Measurements from ENCODE around the gene HSPA8. TPM values are rescaled to one million over a fixed set of nuclear protein-coding genes. Genes with fewer than 3 reads are reported as not detected.

The HSPA8 gene
- polyA plus RNA-seq, 4 donors: 389 to 1,201 (median 554) TPM

DNA sequence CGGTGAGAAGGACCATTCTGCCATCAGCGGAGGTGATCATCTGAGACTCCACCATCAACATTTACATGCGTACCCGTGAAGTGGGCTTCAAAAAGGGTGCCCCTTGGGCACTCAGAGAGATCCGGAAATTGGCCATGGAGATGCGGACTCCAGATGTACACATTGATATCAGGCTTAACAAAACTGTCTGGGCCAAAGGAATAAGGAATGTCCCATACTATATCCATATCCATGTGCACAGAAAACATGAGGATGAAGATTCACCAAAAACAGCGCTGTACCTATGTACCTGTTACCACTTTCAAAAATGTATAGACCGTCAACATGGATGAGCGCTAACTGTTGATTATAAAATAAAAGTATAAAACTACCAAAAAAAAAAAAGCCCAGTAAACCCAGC, 10.8 kb downstream of the HSPA8 start:
- no peaks in the 10 kb centered on the region for H3K27me3 ChIP-seq (ENCODE audit: control insufficient read depth in 3 of 3, insufficient read depth in 3 of 3, low read length in 3 of 3)
- FAIRE-seq (no peak), DNase-seq (no peak)
- no peak overlapping the region for H3K4me3 ChIP-seq (ENCODE audit: low read depth in 1 of 3, low read length in 3 of 3)
- peaks cover under 1 to 22% (median 4%) of the 10 kb centered on the region in 3 donors for H3K36me3 ChIP-seq (ENCODE audit: control insufficient read depth in 3 of 3, insufficient read depth in 2 of 3, low read depth in 1 of 3, low read length in 3 of 3)
- no peak overlapping the region for H3K27ac ChIP-seq (ENCODE audit: low read depth in 1 of 3, low read length in 2 of 3)
- H3K4me1 ChIP-seq (ENCODE audit: control insufficient read depth in 3 of 3, insufficient read depth in 2 of 3, low read depth in 1 of 3, low read length in 2 of 3): no peaks in the 10 kb centered on the region
- H3K9me3 ChIP-seq (ENCODE audit: control insufficient read depth in 2 of 2, insufficient read depth in 1 of 2, low read depth in 1 of 2, low read length in 1 of 2): no peaks in the 10 kb centered on the region
- 94 to 97% (median 96%) methylated on average over 9 of the region's 9 CpGs for WGBS, 3 donors

DNA sequence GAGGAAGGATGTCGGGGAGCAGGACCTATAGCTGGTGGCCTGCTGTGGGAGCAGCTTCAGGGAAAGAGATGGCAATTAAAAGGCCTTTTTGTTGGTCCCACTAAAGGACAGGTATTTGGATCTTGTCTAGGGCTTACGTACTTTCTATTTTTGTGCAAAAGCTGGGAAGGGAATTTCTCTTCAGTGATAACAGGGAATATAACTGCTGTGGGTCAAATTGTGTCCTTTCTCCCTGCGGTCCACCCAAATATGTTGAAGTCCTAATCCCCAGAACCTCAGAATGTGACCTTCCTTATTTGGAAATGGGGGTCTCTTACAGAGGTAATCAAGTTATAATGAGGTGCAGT, 14.0 kb downstream of the HSPA8 start:
- WGBS, 3 donors: 82 to 92% (median 91%) methylated on average over 3 of the region's 3 CpGs
- H3K4me3 ChIP-seq (ENCODE audit: low read depth in 1 of 3, low read length in 3 of 3): no peak overlapping the region
- no peaks in the 10 kb centered on the region for H3K9me3 ChIP-seq (ENCODE audit: control insufficient read depth in 2 of 2, insufficient read depth in 1 of 2, low read depth in 1 of 2, low read length in 1 of 2)
- no peaks in the 10 kb centered on the region for H3K4me1 ChIP-seq (ENCODE audit: control insufficient read depth in 3 of 3, insufficient read depth in 2 of 3, low read depth in 1 of 3, low read length in 2 of 3)
- H3K36me3 ChIP-seq (ENCODE audit: control insufficient read depth in 3 of 3, insufficient read depth in 2 of 3, low read depth in 1 of 3, low read length in 3 of 3): peaks cover 0 to 1% (median 0%) of the 10 kb centered on the region in 3 donors
- FAIRE-seq: no peak
- H3K27ac ChIP-seq (ENCODE audit: low read depth in 1 of 3, low read length in 2 of 3): no peak overlapping the region
- no peaks in the 10 kb centered on the region for H3K27me3 ChIP-seq (ENCODE audit: control insufficient read depth in 3 of 3, insufficient read depth in 3 of 3, low read length in 3 of 3)
- DNase-seq: no peak

DNA sequence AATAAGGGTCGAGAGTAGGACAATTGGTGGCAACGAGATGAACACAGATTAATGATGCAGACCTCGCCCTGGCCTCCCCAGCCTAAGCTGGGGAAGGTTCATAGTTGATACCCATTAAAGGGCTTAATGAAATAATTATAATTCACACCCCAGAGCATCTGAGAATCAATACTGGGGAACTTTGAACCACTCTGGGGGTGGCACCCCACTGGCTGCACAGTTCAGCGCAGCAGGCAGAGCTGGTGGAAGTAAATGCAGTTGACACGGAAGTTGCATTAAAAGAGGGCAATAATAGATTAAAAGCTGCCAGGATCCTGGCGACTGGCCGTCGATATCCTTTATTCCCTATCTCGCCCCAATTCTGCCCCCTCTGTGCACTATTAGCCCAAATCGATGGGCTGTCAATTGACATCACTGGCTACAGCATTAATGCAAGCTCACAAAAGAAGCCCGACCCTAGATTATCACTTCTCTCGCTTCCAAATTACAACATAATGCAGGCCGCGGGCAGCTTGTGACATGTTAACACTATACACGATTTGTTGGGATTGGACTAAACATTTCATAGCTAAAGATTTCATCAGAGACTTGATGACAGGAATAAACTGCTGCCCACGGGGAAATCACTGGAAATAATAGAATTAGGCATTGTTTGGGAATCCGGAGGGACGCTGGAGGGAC, 14.5 kb downstream of the HSPA8 start:
- H3K9me3 ChIP-seq (ENCODE audit: control insufficient read depth in 2 of 2, insufficient read depth in 1 of 2, low read depth in 1 of 2, low read length in 1 of 2): no peaks in the 10 kb centered on the region
- no peaks in the 10 kb centered on the region for H3K36me3 ChIP-seq (ENCODE audit: control insufficient read depth in 3 of 3, insufficient read depth in 2 of 3, low read depth in 1 of 3, low read length in 3 of 3)
- no peaks in the 10 kb centered on the region for H3K27me3 ChIP-seq (ENCODE audit: control insufficient read depth in 3 of 3, insufficient read depth in 3 of 3, low read length in 3 of 3)
- FAIRE-seq (no peak), DNase-seq (peak in 1 of 2 donors; percentile 94)
- no peak overlapping the region for H3K4me3 ChIP-seq (ENCODE audit: low read depth in 1 of 3, low read length in 3 of 3)
- H3K27ac ChIP-seq (ENCODE audit: low read depth in 1 of 3, low read length in 2 of 3): peak overlapping the region in 1 of 3 donors; percentile 62
- H3K4me1 ChIP-seq (ENCODE audit: control insufficient read depth in 3 of 3, insufficient read depth in 2 of 3, low read depth in 1 of 3, low read length in 2 of 3): no peaks in the 10 kb centered on the region
- 27 to 63% (median 48%) methylated on average over 18 of the region's 18 CpGs for WGBS, 3 donors

DNA sequence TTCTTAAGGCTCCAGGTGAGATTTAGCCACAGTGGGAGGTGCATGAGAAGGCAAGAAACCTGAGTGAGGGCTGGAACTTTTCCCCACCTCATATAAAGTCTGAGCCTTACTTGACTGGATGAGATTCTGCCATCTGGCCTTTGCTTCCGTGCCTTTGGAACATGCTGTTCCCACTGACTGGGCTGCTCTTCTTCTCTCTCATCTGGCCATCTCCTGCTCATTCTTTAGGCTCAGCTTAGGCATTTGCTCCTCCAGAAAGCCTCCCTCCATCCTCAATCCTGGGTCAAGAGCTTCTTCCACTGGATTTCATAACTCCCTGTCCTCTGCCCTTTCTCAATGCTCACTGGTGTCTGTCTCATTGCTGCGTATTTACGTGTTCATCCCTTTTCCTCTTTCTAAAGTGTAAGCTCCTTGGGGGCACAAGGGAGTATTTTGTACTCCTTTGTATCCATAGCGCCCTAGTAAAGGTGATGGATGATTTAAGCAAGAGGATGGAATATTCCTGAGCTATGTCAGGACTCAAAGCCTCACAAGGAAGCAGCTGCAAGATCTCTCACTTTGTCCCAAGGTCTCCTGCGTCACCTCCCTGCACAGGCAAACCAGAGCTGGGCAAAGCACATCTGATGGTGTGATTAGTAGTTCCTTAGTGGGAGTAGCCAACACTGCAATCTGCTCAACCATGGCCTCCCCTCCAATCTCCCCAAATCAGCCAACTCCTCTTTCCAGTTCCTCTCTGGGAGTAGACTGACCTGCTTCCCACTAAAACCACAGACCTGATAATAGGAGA, 15.3 kb downstream of the HSPA8 start:
- WGBS, 3 donors: 43 to 74% (median 60%) methylated on average over 5 of the region's 5 CpGs
- Histone ChIP-seq H3K4me3 (ENCODE audit: low read depth in 1 of 3, low read length in 3 of 3) (no peak overlapping the region), H3K36me3 (ENCODE audit: control insufficient read depth in 3 of 3, insufficient read depth in 2 of 3, low read depth in 1 of 3, low read length in 3 of 3) (no peaks in the 10 kb centered on the region), H3K27ac (ENCODE audit: low read depth in 1 of 3, low read length in 2 of 3) (peak overlapping the region in 1 of 3 donors; percentile 48), H3K4me1 (ENCODE audit: control insufficient read depth in 3 of 3, insufficient read depth in 2 of 3, low read depth in 1 of 3, low read length in 2 of 3) (no peaks in the 10 kb centered on the region), H3K27me3 (ENCODE audit: control insufficient read depth in 3 of 3, insufficient read depth in 3 of 3, low read length in 3 of 3) (no peaks in the 10 kb centered on the region), H3K9me3 (ENCODE audit: control insufficient read depth in 2 of 2, insufficient read depth in 1 of 2, low read depth in 1 of 2, low read length in 1 of 2) (no peaks in the 10 kb centered on the region)
- FAIRE-seq: no peak
- peak in 1 of 2 donors; percentile 92 for DNase-seq

DNA sequence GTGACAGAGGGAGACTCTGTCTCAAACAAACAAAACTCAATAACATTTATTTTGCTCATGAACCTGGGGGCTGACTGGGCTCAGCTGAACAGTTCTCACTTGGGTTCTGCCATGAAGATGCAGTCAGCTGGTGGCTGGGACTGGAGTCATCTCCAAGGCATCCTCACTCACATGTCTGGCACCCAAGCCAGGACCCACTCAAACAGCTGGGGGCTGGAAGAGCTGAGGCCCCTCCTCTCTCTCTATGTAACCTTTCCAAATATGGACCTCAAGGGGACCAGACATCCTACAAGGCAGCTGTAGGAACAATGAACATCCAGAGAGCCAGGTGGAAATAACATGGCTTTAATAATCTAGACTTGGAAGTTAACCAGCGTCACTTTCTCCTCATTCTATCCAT, 16.8 kb downstream of the HSPA8 start:
- 90 to 100% (median 93%) methylated on average over 1 of the region's 1 CpG for WGBS, 3 donors
- FAIRE-seq: no peak

DNA sequence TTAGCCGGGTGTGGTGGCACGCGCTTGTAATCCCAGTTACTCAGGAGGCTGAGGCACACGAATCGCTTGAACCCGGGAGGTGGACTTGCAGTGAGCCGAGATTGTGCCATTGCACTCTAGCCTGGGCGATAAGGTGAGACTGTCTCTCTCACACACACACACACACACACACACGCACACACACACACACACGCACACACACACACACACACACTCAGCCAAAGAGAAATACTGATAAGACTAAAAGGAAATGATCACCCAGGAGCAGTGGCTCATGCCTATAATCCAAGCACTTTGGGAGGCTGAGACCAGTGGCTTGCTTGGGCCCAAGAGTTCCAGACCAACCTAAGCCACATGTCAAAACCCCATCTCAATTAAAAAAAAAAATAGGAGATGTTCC, 20.8 kb downstream of the HSPA8 start:
- Histone ChIP-seq H3K4me3 (ENCODE audit: low read depth in 1 of 3, low read length in 3 of 3) (no peak overlapping the region), H3K27me3 (ENCODE audit: control insufficient read depth in 3 of 3, insufficient read depth in 3 of 3, low read length in 3 of 3) (no peaks in the 10 kb centered on the region), H3K27ac (ENCODE audit: low read depth in 1 of 3, low read length in 2 of 3) (no peak overlapping the region), H3K9me3 (ENCODE audit: control insufficient read depth in 2 of 2, insufficient read depth in 1 of 2, low read depth in 1 of 2, low read length in 1 of 2) (no peaks in the 10 kb centered on the region), H3K4me1 (ENCODE audit: control insufficient read depth in 3 of 3, insufficient read depth in 2 of 3, low read depth in 1 of 3, low read length in 2 of 3) (no peaks in the 10 kb centered on the region), H3K36me3 (ENCODE audit: control insufficient read depth in 3 of 3, insufficient read depth in 2 of 3, low read depth in 1 of 3, low read length in 3 of 3) (no peaks in the 10 kb centered on the region)
- DNase-seq (peak in 1 of 2 donors; percentile 45), FAIRE-seq (no peak)
- WGBS, 3 donors: 65 to 88% (median 73%) methylated on average over 10 of the region's 10 CpGs

More for the DNA sequence above, 16.8 kb downstream of the HSPA8 start:
- Histone ChIP-seq H3K36me3 (ENCODE audit: control insufficient read depth in 3 of 3, insufficient read depth in 2 of 3, low read depth in 1 of 3, low read length in 3 of 3) (no peaks in the 10 kb centered on the region), H3K4me3 (ENCODE audit: low read depth in 1 of 3, low read length in 3 of 3) (no peak overlapping the region), H3K9me3 (ENCODE audit: control insufficient read depth in 2 of 2, insufficient read depth in 1 of 2, low read depth in 1 of 2, low read length in 1 of 2) (no peaks in the 10 kb centered on the region), H3K27me3 (ENCODE audit: control insufficient read depth in 3 of 3, insufficient read depth in 3 of 3, low read length in 3 of 3) (no peaks in the 10 kb centered on the region), H3K27ac (ENCODE audit: low read depth in 1 of 3, low read length in 2 of 3) (no peak overlapping the region), H3K4me1 (ENCODE audit: control insufficient read depth in 3 of 3, insufficient read depth in 2 of 3, low read depth in 1 of 3, low read length in 2 of 3) (no peaks in the 10 kb centered on the region)
- no peak for DNase-seq

DNA sequence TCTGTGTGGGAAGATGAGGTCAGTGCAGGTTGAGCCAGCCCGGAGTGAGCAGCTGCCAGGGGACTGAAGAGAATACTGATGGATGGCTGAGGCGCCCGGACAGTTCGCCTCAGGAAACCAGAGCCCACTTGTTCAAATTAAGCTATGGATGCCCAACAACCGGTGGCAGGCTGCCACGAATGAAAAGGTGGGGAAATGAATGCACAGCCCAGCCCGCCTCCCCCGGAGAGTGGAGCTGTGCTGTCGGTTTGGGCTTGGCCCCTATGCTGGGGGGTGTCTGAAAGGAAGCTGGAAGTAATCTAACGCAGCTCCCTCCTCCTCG, 21.9 kb downstream of the HSPA8 start:
- DNase-seq: no peak

DNA sequence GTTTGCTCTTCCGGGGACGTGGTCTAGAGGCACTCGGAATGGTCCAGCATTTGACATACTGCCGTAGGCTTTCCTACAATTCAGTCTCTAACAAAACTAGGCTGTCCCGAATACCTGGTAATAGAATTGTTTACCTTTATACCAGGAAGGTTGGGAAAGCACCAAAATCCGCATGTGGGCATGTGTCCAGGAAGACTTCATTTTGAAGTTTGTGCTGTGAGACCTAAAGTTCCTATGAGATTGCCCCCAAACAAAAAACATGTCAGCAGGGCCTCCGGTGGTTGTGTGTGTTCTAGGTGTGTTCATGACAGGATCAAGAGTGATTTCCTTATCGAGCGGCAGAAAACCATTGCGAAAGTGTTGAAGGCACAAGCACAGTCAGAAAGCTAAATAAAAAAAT, 26.1 kb downstream of the HSPA8 start:
- Histone ChIP-seq H3K9me3 (ENCODE audit: control insufficient read depth in 2 of 2, insufficient read depth in 1 of 2, low read depth in 1 of 2, low read length in 1 of 2) (no peaks in the 10 kb centered on the region), H3K4me3 (ENCODE audit: low read depth in 1 of 3, low read length in 3 of 3) (no peak overlapping the region), H3K27me3 (ENCODE audit: control insufficient read depth in 3 of 3, insufficient read depth in 3 of 3, low read length in 3 of 3) (no peaks in the 10 kb centered on the region), H3K27ac (ENCODE audit: low read depth in 1 of 3, low read length in 2 of 3) (no peak overlapping the region), H3K4me1 (ENCODE audit: control insufficient read depth in 3 of 3, insufficient read depth in 2 of 3, low read depth in 1 of 3, low read length in 2 of 3) (no peaks in the 10 kb centered on the region), H3K36me3 (ENCODE audit: control insufficient read depth in 3 of 3, insufficient read depth in 2 of 3, low read depth in 1 of 3, low read length in 3 of 3) (no peaks in the 10 kb centered on the region)
- 75 to 85% (median 84%) methylated on average over 10 of the region's 10 CpGs for WGBS, 3 donors
- DNase-seq (no peak), FAIRE-seq (no peak)

More for the DNA sequence above, 21.9 kb downstream of the HSPA8 start:
- FAIRE-seq: no peak
- H3K36me3 ChIP-seq (ENCODE audit: control insufficient read depth in 3 of 3, insufficient read depth in 2 of 3, low read depth in 1 of 3, low read length in 3 of 3): no peaks in the 10 kb centered on the region
- no peak overlapping the region for H3K27ac ChIP-seq (ENCODE audit: low read depth in 1 of 3, low read length in 2 of 3)
- 62 to 77% (median 77%) methylated on average over 11 of the region's 11 CpGs for WGBS, 3 donors
- no peaks in the 10 kb centered on the region for H3K9me3 ChIP-seq (ENCODE audit: control insufficient read depth in 2 of 2, insufficient read depth in 1 of 2, low read depth in 1 of 2, low read length in 1 of 2)
- no peaks in the 10 kb centered on the region for H3K27me3 ChIP-seq (ENCODE audit: control insufficient read depth in 3 of 3, insufficient read depth in 3 of 3, low read length in 3 of 3)
- H3K4me3 ChIP-seq (ENCODE audit: low read depth in 1 of 3, low read length in 3 of 3): no peak overlapping the region
- H3K4me1 ChIP-seq (ENCODE audit: control insufficient read depth in 3 of 3, insufficient read depth in 2 of 3, low read depth in 1 of 3, low read length in 2 of 3): no peaks in the 10 kb centered on the region

All from small intestine (tissue), 7 donors.